IMR-90 (cell line): ENCODE data around the gene TRIM17. TPM values are rescaled to one million over a fixed set of nuclear protein-coding genes. Genes with fewer than 3 reads are reported as not detected.

Experiments
- ATAC-seq: fragments of 200-7000 bp; cut with Tn5 transposase; 2 replicates; pipeline ENCODE4 v1.9.1; 2020; ENCODE audit warnings: low read depth, mild to moderate bottlenecking, moderate library complexity
- BruUV-seq: library from RNA; stranded (reverse); fragments of 400-500 nt; replicated peaks from 2 replicates; lab custom pipeline; 2021; lab: Mats Ljungman, UMichigan
- CTCF ChIA-PET: fragments of 300-600 bp; formaldehyde crosslinking; extraction: SDS; loops from one replicate; lab custom pipeline; 2021; ENCODE audit warnings: antibody characterized with exemption; lab: Yijun Ruan, JAX
- POLR2A ChIA-PET: fragments of 300-600 bp; sonication (Branson Sonifier 250); formaldehyde crosslinking; loops from one replicate; lab custom pipeline; 2022; ENCODE audit warnings: antibody characterized with exemption; ENCODE audit not compliant: unreplicated experiment; lab: Charles Lee
- DNase-seq: peaks from one replicate; pipeline ENCODE4 v3.0.0; 2013
- H2AFZ ChIP-seq: replicated peaks from 2 replicates; pipeline ENCODE3; 2013; ENCODE audit warnings: low read length, mild to moderate bottlenecking; ENCODE audit not compliant: poor library complexity
- H2AK5ac ChIP-seq: 2 replicates; pipeline ENCODE4 v1.6.1; 2013; ENCODE audit warnings: low read depth, low read length, inconsistent platforms
- H2AK9ac ChIP-seq: replicated peaks from 2 replicates; pipeline ENCODE3; 2013; ENCODE audit warnings: mild to moderate bottlenecking, low read depth, low read length, moderate library complexity; ENCODE audit not compliant: poor library complexity
- H2BK120ac ChIP-seq: 2 replicates; pipeline ENCODE4 v1.6.1; 2013; ENCODE audit warnings: low read depth, low read length, inconsistent platforms
- H2BK15ac ChIP-seq: 3 replicates; pipeline ENCODE4 v1.6.1; 2013; ENCODE audit warnings: low read depth, low read length, inconsistent platforms
- H2BK20ac ChIP-seq: 2 replicates; pipeline ENCODE4 v1.6.1; 2013; ENCODE audit warnings: low read depth, mild to moderate bottlenecking, inconsistent platforms, low read length, moderate library complexity
- H2BK5ac ChIP-seq: 2 replicates; pipeline ENCODE4 v1.6.1; 2013; ENCODE audit warnings: mild to moderate bottlenecking, low read depth, low read length, inconsistent platforms; ENCODE audit not compliant: poor library complexity, severe bottlenecking
- H3K14ac ChIP-seq: replicated peaks from 2 replicates; pipeline ENCODE4 v1.6.1; 2013; ENCODE audit warnings: low read depth, low read length, inconsistent platforms
- H3K18ac ChIP-seq: 2 replicates; pipeline ENCODE4 v1.6.1; 2013; ENCODE audit warnings: low read depth, low read length, control low read depth
- H3K23ac ChIP-seq: 2 replicates; pipeline ENCODE4 v1.6.1; 2013; ENCODE audit warnings: low read depth, low read length, inconsistent platforms
- H3K27ac ChIP-seq: 2 replicates; pipeline ENCODE4 v1.5.1; 2013; ENCODE audit warnings: mild to moderate bottlenecking, control low read depth, low read length; ENCODE audit not compliant: insufficient read depth
- H3K27me3 ChIP-seq: 2 replicates; pipeline ENCODE4 v1.6.1; 2013; ENCODE audit warnings: low read length; ENCODE audit not compliant: control insufficient read depth, insufficient read depth
- H3K36me3 ChIP-seq: 2 replicates; pipeline ENCODE4 v1.6.1; 2013; ENCODE audit warnings: low read length, mixed read lengths; ENCODE audit not compliant: control insufficient read depth, insufficient read depth
- H3K4ac ChIP-seq: 2 replicates; pipeline ENCODE4 v1.6.1; 2013; ENCODE audit warnings: low read depth, low read length, inconsistent platforms
- H3K4me1 ChIP-seq: 2 replicates; pipeline ENCODE4 v1.6.1; 2013; ENCODE audit warnings: low read length, mixed read lengths; ENCODE audit not compliant: control insufficient read depth, insufficient read depth
- H3K4me2 ChIP-seq: 2 replicates; pipeline ENCODE4 v1.6.1; 2013; ENCODE audit warnings: low read depth, mild to moderate bottlenecking, control low read depth, low read length, moderate library complexity
- H3K4me3 ChIP-seq: 2 replicates; pipeline ENCODE4 v1.5.1; 2013; ENCODE audit warnings: low read depth, mild to moderate bottlenecking, control low read depth, low read length, moderate library complexity; ENCODE audit not compliant: insufficient read depth
- H3K56ac ChIP-seq: 2 replicates; pipeline ENCODE4 v1.6.1; 2013; ENCODE audit warnings: low read length, inconsistent platforms; ENCODE audit not compliant: insufficient read depth; ENCODE audit errors: extremely low read depth
- H3K79me1 ChIP-seq, 2 experiments: 2 replicates each; pipeline ENCODE4 v1.6.1; 2013; ENCODE audit warnings: low read length in 2 of 2, inconsistent platforms in 1 of 2, low read depth in 1 of 2
- H3K9ac ChIP-seq: 2 replicates; pipeline ENCODE4 v1.6.1; 2013; ENCODE audit warnings: low read depth, low read length, control low read depth
- H3K9me1 ChIP-seq: 2 replicates; pipeline ENCODE4 v1.6.1; 2013; ENCODE audit warnings: low read length, inconsistent platforms; ENCODE audit not compliant: insufficient read depth
- H3K9me3 ChIP-seq: 2 replicates; pipeline ENCODE4 v1.6.1; 2013; ENCODE audit warnings: low read length; ENCODE audit not compliant: control insufficient read depth, insufficient read depth
- H4K20me1 ChIP-seq: 2 replicates; pipeline ENCODE4 v1.6.1; 2013; ENCODE audit warnings: low read length, inconsistent platforms; ENCODE audit not compliant: insufficient read depth
- H4K5ac ChIP-seq: 2 replicates; pipeline ENCODE4 v1.6.1; 2013; ENCODE audit warnings: mild to moderate bottlenecking, low read depth, low read length, control low read depth
- H4K8ac ChIP-seq, 2 experiments: 2 replicates each; pipeline ENCODE4 v1.6.1; 2013; ENCODE audit warnings: low read depth in 2 of 2, low read length in 2 of 2, control low read depth in 1 of 2, inconsistent platforms in 1 of 2
- H4K91ac ChIP-seq: 2 replicates; pipeline ENCODE4 v1.6.1; 2013; ENCODE audit warnings: low read depth, low read length, inconsistent platforms; ENCODE audit not compliant: insufficient read depth
- CTCF ChIP-seq: conservative IDR thresholded peaks from 2 replicates; pipeline ENCODE4 v1.5.1; 2012; ENCODE audit warnings: mild to moderate bottlenecking, low read depth, low read length, improper control_type of control experiment
- ELK1 ChIP-seq: fragments of 150-350 bp; IDR thresholded peaks from 2 replicates; pipeline ENCODE4 v1.6.1; 2016; ENCODE audit warnings: low read depth, mild to moderate bottlenecking, low read length, moderate library complexity, borderline replicate concordance
- FOS ChIP-seq: fragments of 150-350 bp; IDR thresholded peaks from 2 replicates; pipeline ENCODE4 v1.6.1; 2016; ENCODE audit warnings: low read depth, low read length
- MAFK ChIP-seq: IDR thresholded peaks from 2 replicates; pipeline ENCODE4 v1.6.1; 2012; ENCODE audit warnings: low read depth, low read length, improper control_type of control experiment
- MAZ ChIP-seq: IDR thresholded peaks from 2 replicates; pipeline ENCODE4 v1.6.1; 2012; ENCODE audit warnings: low read depth, mild to moderate bottlenecking, low read length, improper control_type of control experiment, moderate library complexity, borderline replicate concordance
- MXI1 ChIP-seq: IDR thresholded peaks from 2 replicates; pipeline ENCODE4 v1.6.1; 2012; ENCODE audit warnings: low read depth, mild to moderate bottlenecking, low read length, moderate library complexity, borderline replicate concordance
- NFE2L2 ChIP-seq: fragments of 150-350 bp; IDR thresholded peaks from 2 replicates; pipeline ENCODE4 v1.6.1; 2016; ENCODE audit warnings: low read depth, mild to moderate bottlenecking, low read length
- POLR2A ChIP-seq: IDR thresholded peaks from 2 replicates; pipeline ENCODE4 v1.6.1; 2012; ENCODE audit warnings: mild to moderate bottlenecking, low read depth, low read length
- RAD21 ChIP-seq: IDR thresholded peaks from 2 replicates; pipeline ENCODE4 v1.6.1; 2012; ENCODE audit warnings: low read length, improper control_type of control experiment
- RCOR1 ChIP-seq: IDR thresholded peaks from 2 replicates; pipeline ENCODE4 v1.6.1; 2012; ENCODE audit warnings: mild to moderate bottlenecking, low read length, improper control_type of control experiment; ENCODE audit not compliant: insufficient replicate concordance
- SMC3 ChIP-seq: fragments of 150-350 bp; IDR thresholded peaks from 2 replicates; pipeline ENCODE4 v1.6.1; 2016; ENCODE audit warnings: low read depth, mild to moderate bottlenecking, antibody characterized with exemption, low read length, moderate library complexity
- USF2 ChIP-seq: fragments of 150-350 bp; IDR thresholded peaks from 2 replicates; pipeline ENCODE4 v1.6.1; 2017; ENCODE audit warnings: mild to moderate bottlenecking, antibody characterized with exemption, low read length, low read depth
- WGBS, 2 experiments: methylation state at CpG; one replicate each; pipeline versions ENCODE4 v1.1.5 to v1.1.7; 2013; ENCODE audit warnings: missing lambda C conversion rate in 2 of 2; ENCODE audit not compliant: insufficient read length in 1 of 2; ENCODE audit errors: extremely low coverage in 2 of 2; 5-methylcytosine and 5-hydroxymethylcytosine counted together
- dilution Hi-C: fragments of 300-500 bp; cut with HindIII; formaldehyde crosslinking; loops from one replicate; pipeline ENCODE4 v1.14.3; 2018; ENCODE audit warnings: low sequenced_read_pairs; ENCODE audit not compliant: unreplicated experiment
- in situ Hi-C: fragments of 300-500 bp; cut with MboI; formaldehyde crosslinking; loops from 3 replicates; pipeline ENCODE4 v1.14.3; 2019; ENCODE audit warnings: low sequenced_read_pairs, inconsistent platforms, mixed read lengths
- intact Hi-C: fragments of 100-400 bp; cut with micrococcal nuclease; formaldehyde crosslinking; loops from 2 replicates; pipeline ENCODE4 v1.10.0; 2022
- polyA plus RNA-seq, 3 experiments: library from polyadenylated mRNA; depleted of rRNA; stranded (reverse); fragments of >200 nt; gene quantifications; 2 replicates each; pipeline ENCODE4 v1.2.3, GENCODE V29; 2012; ENCODE audit warnings: low replicate concordance in 1 of 3
- total RNA-seq: library from RNA; depleted of rRNA; stranded (reverse); fragments of >200 nt; gene quantifications from 2 replicates; pipeline ENCODE4 v1.2.3, GENCODE V29; 2012

TRIM17 gene
- total and polyA plus RNA-seq, 2 of the 4 experiments (the other 2 are of a cell fraction), result 0.39 TPM; not detected in 1

DNA sequence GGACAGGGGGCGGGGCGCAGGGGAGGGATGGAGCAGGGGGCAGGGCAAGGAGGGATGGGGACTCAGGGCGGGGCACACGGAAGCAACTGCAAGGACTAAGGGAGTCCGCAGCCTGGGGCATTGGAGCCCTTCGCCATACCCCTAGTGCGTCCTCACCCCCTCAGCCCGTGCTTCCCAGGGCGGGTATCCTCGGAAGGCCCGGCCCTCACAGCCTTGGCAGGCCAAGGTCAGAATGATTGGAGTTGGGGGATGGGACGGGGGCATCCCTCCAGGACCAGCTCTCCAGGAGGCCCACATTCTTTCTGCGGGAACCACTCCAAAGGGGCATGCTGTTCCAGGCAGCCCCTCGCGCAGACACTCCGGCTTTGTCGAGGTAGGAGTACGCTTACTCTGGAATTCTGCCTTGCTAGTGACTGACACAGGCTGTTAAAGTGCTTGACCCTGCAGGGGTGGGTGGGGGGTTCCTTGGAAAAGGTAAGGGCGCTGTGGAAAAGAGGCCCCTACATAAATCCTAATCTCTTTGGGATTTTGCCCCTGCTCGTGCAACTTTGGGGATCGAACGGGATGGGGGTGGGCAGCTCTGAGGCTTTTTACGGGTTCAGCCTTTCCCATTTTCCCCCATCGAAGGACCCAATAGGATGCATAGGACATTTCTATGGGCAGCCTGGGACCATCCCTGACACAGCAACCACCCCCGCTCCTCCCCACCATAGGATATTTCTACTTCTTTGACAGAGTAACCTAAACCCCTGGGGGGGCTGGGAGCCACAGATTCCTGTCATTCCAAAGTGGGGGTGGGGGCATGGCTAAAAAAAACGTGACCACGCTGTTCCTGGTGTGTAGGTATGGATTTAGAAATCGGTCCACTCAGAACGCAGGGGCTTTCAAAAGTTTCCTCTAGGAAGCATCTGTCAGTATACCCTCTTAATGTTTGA lies 9.3 kb downstream of the TRIM17 start:
- Histone ChIP-seq H3K27ac (peak overlapping the region; percentile 59), H3K9ac (peak overlapping the region; percentile 70), H3K4me3 (peak overlapping the region; percentile 73), H3K9me3 (no peaks in the 10 kb centered on the region), H2AFZ (peak overlapping the region; percentile 90), H3K4me1 (peaks cover 17% of the 10 kb centered on the region), H3K14ac (peak overlapping the region; percentile 90), H3K18ac (peak overlapping the region; percentile 6), H3K4ac (peak overlapping the region; percentile 94), H3K56ac (peak overlapping the region; percentile 79), H4K5ac (peak overlapping the region; percentile 41), H2AK9ac (peak overlapping the region; percentile 98), H3K23ac (peak overlapping the region; percentile 87), H3K27me3 (no peaks in the 10 kb centered on the region), H2BK5ac (peak overlapping the region; percentile 51), H2BK20ac (0 out of 2 replicates have a peak overlapping the region, but pooled peaks have one; percentile 5), H3K4me2 (peak overlapping the region; percentile 86), H3K9me1 (peaks cover 19% of the 10 kb centered on the region), H3K36me3 (peaks cover 26% of the 10 kb centered on the region), H2BK15ac (no peak overlapping the region; the same call in 2 of the 3 replicates), H4K20me1 (peaks cover 44% of the 10 kb centered on the region), H4K91ac (peak overlapping the region; percentile 87), H3K79me1 (peaks cover 26 to 79% of the 10 kb centered on the region in 2 experiments), H2AK5ac (peak overlapping the region; percentile 80), H2BK120ac (peak overlapping the region; percentile 42), H4K8ac (peak overlapping the region; percentile 53 to 80)
- POLR2A ChIA-PET, result interaction anchor here (0.6 to 0.7 kb wide), 2 partner anchors 36 to 601 kb away, joined by 8 to 9 read pairs; no protein-coding TSS in a partner anchor
- no TSS peak for BruUV-seq
- intact Hi-C loops, result loop anchor here (1.0 kb wide), 1 partner anchor 50 kb away; a partner anchor contains a TSS
- in situ Hi-C loops, result no loop called here
- WGBS, 2 experiments, result 0% methylated on average over 5 of the region's 29 CpGs; no CpG with 5 or more reads in 1 of the 2 experiments
- dilution Hi-C loops, result no loop called here
- ATAC-seq (0 out of 2 replicates have a peak, but pooled peaks have one; percentile 1), DNase-seq (no peak)
- CTCF ChIA-PET, result interaction anchor here (0.6 to 1.6 kb wide), 2 partner anchors 15 kb away, joined by 3 to 6 read pairs; no protein-coding TSS in a partner anchor
- TF ChIP-seq SMC3 (no peak), MAZ (peak; percentile 38; the same call in 1 of the 2 replicates), NFE2L2 (no peak), USF2 (no peak), POLR2A (no peak), MXI1 (no peak), RAD21 (no peak), CTCF (no peak), MAFK (no peak), RCOR1 (no peak), FOS (no peak), ELK1 (no peak)
